Fibroblast of lung (primary cell): ENCODE results near the gene EPN3.

ENCODE experiments used
- EZH2 ChIP-seq: IDR thresholded peaks from 2 replicates; pipeline ENCODE4 v1.5.1; 2012; ENCODE audit warnings: low read length, control low read depth, mild to moderate bottlenecking; ENCODE audit errors: missing control alignments
- TF ChIP-seq, protein P1 (sequence below), 2 donors: IDR thresholded peaks in 1 of 2; conservative IDR thresholded peaks in 1 of 2; 1 replicate in 1 of 2; 2 replicates in 1 of 2; pipeline ENCODE4 v1.5.1; 2011 to 2012; ENCODE audit warnings: low read length in 2 of 2, control low read depth in 1 of 2, inconsistent platforms in 1 of 2, low read depth in 1 of 2, mild to moderate bottlenecking in 1 of 2

- TF ChIP-seq, protein P1, sequence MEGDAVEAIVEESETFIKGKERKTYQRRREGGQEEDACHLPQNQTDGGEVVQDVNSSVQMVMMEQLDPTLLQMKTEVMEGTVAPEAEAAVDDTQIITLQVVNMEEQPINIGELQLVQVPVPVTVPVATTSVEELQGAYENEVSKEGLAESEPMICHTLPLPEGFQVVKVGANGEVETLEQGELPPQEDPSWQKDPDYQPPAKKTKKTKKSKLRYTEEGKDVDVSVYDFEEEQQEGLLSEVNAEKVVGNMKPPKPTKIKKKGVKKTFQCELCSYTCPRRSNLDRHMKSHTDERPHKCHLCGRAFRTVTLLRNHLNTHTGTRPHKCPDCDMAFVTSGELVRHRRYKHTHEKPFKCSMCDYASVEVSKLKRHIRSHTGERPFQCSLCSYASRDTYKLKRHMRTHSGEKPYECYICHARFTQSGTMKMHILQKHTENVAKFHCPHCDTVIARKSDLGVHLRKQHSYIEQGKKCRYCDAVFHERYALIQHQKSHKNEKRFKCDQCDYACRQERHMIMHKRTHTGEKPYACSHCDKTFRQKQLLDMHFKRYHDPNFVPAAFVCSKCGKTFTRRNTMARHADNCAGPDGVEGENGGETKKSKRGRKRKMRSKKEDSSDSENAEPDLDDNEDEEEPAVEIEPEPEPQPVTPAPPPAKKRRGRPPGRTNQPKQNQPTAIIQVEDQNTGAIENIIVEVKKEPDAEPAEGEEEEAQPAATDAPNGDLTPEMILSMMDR (conservative IDR thresholded peaks at IDR 0.05 in 1 of 2, IDR thresholded peaks at IDR 0.05 in 1 of 2; ENCODE audit: low read depth in 1 of 2, low read length in 2 of 2) = no peak
- no peak for TF ChIP-seq EZH2
These were observed 24.5 kb upstream of the EPN3 start, which contains the start of gene MYCBPAP for GRCh38 chr17:50507871-50508572.
